Neural cell (in vitro differentiated cells): ENCODE results near the gene SLC4A5. TPM values are rescaled to one million over a fixed set of nuclear protein-coding genes. Genes with fewer than 3 reads are reported as not detected.
"Not testable (repeated sequence)": the region's sequence is repeated elsewhere in the genome, so short reads cannot be mapped to it uniquely, and the experiment has no call there.

ENCODE experiments used
- H2AFZ ChIP-seq: fragments of 200-600, 300-800 bp; sonication (generic), shearing (Covaris generic); 2 replicates; pipeline ENCODE4 v1.6.0; 2014; ENCODE audit warnings: low read depth, mild to moderate bottlenecking, antibody characterized with exemption, low read length, moderate library complexity
- H3F3A ChIP-seq: fragments of 200-600 bp; shearing (Covaris generic); 2 replicates; pipeline ENCODE4 v1.6.1; 2016; ENCODE audit warnings: mild to moderate bottlenecking, moderate library complexity, mixed read lengths, antibody characterized with exemption, low read length; ENCODE audit not compliant: insufficient read depth, poor library complexity, severe bottlenecking
- H3K27ac ChIP-seq: fragments of 200-600, 300-800 bp; sonication (generic), shearing (Covaris generic); 2 replicates; pipeline ENCODE4 v1.5.1; 2014; ENCODE audit warnings: mild to moderate bottlenecking, low read length, moderate library complexity
- H3K27me3 ChIP-seq: fragments of 300-800, 200-600 bp; sonication (generic), shearing (Covaris generic); 2 replicates; pipeline ENCODE4 v1.6.0; 2014; ENCODE audit warnings: mild to moderate bottlenecking, low read depth, low read length, moderate library complexity; ENCODE audit not compliant: insufficient read depth
- H3K36me3 ChIP-seq: fragments of 300-800, 200-600 bp; sonication (generic), shearing (Covaris generic); 2 replicates; pipeline ENCODE4 v1.5.1; 2014; ENCODE audit warnings: mild to moderate bottlenecking, antibody characterized with exemption, low read length, moderate library complexity; ENCODE audit not compliant: insufficient read depth
- H3K4me2 ChIP-seq: fragments of 300-800, 200-600 bp; sonication (generic), shearing (Covaris generic); 2 replicates; pipeline ENCODE4 v1.6.0; 2014; ENCODE audit warnings: mild to moderate bottlenecking, low read length
- H3K4me3 ChIP-seq: fragments of 300-800, 200-600 bp; sonication (generic), shearing (Covaris generic); 2 replicates; pipeline ENCODE4 v1.5.1; 2014; ENCODE audit warnings: mild to moderate bottlenecking, low read length, moderate library complexity
- H3K79me2 ChIP-seq: fragments of 200-600 bp; shearing (Covaris generic); replicated peaks from 2 replicates; pipeline ENCODE4 v1.6.0; 2014; ENCODE audit warnings: mild to moderate bottlenecking, low read length, moderate library complexity; ENCODE audit not compliant: insufficient read depth
- H3K9ac ChIP-seq: fragments of 300-800, 200-600 bp; sonication (generic), shearing (Covaris generic); 2 replicates; pipeline ENCODE4 v1.6.1; 2016; ENCODE audit warnings: mild to moderate bottlenecking, low read length, mixed read lengths
- H3K9me2 ChIP-seq: fragments of 200-600 bp; shearing (Covaris generic); 2 replicates; pipeline ENCODE4 v1.6.1; 2016; ENCODE audit warnings: mild to moderate bottlenecking, low read length, mixed read lengths; ENCODE audit not compliant: insufficient read depth
- H3K9me3 ChIP-seq: fragments of 200-600, 300-800 bp; sonication (generic), shearing (Covaris generic); 2 replicates; pipeline ENCODE4 v1.6.1; 2016; ENCODE audit warnings: mild to moderate bottlenecking, mixed run types, low read length, moderate library complexity, mixed read lengths
- H4K20me1 ChIP-seq: fragments of 200-600 bp; shearing (Covaris generic); 2 replicates; pipeline ENCODE4 v1.6.1; 2016; ENCODE audit warnings: mild to moderate bottlenecking, mixed run types; ENCODE audit not compliant: insufficient read depth
- CTCF ChIP-seq: fragments of 450-650 bp; IDR thresholded peaks from 2 replicates; pipeline ENCODE4 v1.5.1; 2014; ENCODE audit warnings: antibody characterized with exemption, mild to moderate bottlenecking, moderate library complexity; ENCODE audit not compliant: poor library complexity, severe bottlenecking
- EP300 ChIP-seq: fragments of 450-650 bp; conservative IDR thresholded peaks from 2 replicates; pipeline ENCODE4 v1.6.1; 2014; ENCODE audit warnings: antibody characterized with exemption, mild to moderate bottlenecking, moderate library complexity; ENCODE audit not compliant: poor library complexity, severe bottlenecking
- EZH2 ChIP-seq: fragments of 200-600, 300-800 bp; shearing (Covaris generic), sonication (generic); IDR thresholded peaks from 2 replicates; pipeline ENCODE4 v1.6.1; 2014; ENCODE audit warnings: antibody characterized with exemption, low read length, borderline replicate concordance, mild to moderate bottlenecking; ENCODE audit not compliant: insufficient read depth, poor library complexity, severe bottlenecking
- MXI1 ChIP-seq: fragments of 450-650 bp; conservative IDR thresholded peaks from 2 replicates; pipeline ENCODE4 v1.6.1; 2014; ENCODE audit warnings: antibody characterized with exemption, mild to moderate bottlenecking; ENCODE audit not compliant: poor library complexity, severe bottlenecking
- POLR2AphosphoS5 ChIP-seq: IDR thresholded peaks from 2 replicates; pipeline ENCODE4 v1.6.1; 2012
- RAD21 ChIP-seq: fragments of 450-650 bp; conservative IDR thresholded peaks from 2 replicates; pipeline ENCODE4 v1.6.1; 2014; ENCODE audit warnings: antibody characterized with exemption, mild to moderate bottlenecking, moderate library complexity
- SMC3 ChIP-seq: fragments of 450-650 bp; conservative IDR thresholded peaks from 2 replicates; pipeline ENCODE4 v1.6.1; 2014; ENCODE audit warnings: antibody characterized with exemption, mild to moderate bottlenecking, moderate library complexity; ENCODE audit not compliant: poor library complexity
- TAF1 ChIP-seq: IDR thresholded peaks from 2 replicates; pipeline ENCODE4 v1.6.1; 2012; ENCODE audit warnings: low read depth
- polyA plus RNA-seq: library from polyadenylated mRNA; depleted of rRNA; stranded (reverse); fragments of >200 nt; gene quantifications from 2 replicates; pipeline ENCODE4 v1.2.3, GENCODE V29; 2014
- TF ChIP-seq, protein P1 (sequence below): IDR thresholded peaks from 2 replicates; pipeline ENCODE4 v1.6.1; 2012; ENCODE audit warnings: borderline replicate concordance

The SLC4A5 gene
- polyA plus RNA-seq, 1 donor from 2014 or later: 3.9 TPM

- Histone ChIP-seq H3K27ac (no peak overlapping the region), H3K9me2 (no peaks in the 10 kb centered on the region), H3F3A (no peaks in the 10 kb centered on the region), H3K4me3 (no peak overlapping the region), H3K27me3 (no peaks in the 10 kb centered on the region), H3K9ac (no peak overlapping the region), H3K4me2 (no peak overlapping the region), H4K20me1 (no peaks in the 10 kb centered on the region), H3K79me2 (no peaks in the 10 kb centered on the region), H3K9me3 (no peaks in the 10 kb centered on the region), H2AFZ (no peak overlapping the region), H3K36me3 (no peaks in the 10 kb centered on the region)
- TF ChIP-seq CTCF: no peak
- TF ChIP-seq EZH2: no peak
- TF ChIP-seq RAD21: no peak
- no peak for TF ChIP-seq SMC3
- TF ChIP-seq TAF1: no peak
- TF ChIP-seq EP300: no peak
- no peak for TF ChIP-seq POLR2AphosphoS5
- TF ChIP-seq MXI1: no peak
- TF ChIP-seq, protein P1, sequence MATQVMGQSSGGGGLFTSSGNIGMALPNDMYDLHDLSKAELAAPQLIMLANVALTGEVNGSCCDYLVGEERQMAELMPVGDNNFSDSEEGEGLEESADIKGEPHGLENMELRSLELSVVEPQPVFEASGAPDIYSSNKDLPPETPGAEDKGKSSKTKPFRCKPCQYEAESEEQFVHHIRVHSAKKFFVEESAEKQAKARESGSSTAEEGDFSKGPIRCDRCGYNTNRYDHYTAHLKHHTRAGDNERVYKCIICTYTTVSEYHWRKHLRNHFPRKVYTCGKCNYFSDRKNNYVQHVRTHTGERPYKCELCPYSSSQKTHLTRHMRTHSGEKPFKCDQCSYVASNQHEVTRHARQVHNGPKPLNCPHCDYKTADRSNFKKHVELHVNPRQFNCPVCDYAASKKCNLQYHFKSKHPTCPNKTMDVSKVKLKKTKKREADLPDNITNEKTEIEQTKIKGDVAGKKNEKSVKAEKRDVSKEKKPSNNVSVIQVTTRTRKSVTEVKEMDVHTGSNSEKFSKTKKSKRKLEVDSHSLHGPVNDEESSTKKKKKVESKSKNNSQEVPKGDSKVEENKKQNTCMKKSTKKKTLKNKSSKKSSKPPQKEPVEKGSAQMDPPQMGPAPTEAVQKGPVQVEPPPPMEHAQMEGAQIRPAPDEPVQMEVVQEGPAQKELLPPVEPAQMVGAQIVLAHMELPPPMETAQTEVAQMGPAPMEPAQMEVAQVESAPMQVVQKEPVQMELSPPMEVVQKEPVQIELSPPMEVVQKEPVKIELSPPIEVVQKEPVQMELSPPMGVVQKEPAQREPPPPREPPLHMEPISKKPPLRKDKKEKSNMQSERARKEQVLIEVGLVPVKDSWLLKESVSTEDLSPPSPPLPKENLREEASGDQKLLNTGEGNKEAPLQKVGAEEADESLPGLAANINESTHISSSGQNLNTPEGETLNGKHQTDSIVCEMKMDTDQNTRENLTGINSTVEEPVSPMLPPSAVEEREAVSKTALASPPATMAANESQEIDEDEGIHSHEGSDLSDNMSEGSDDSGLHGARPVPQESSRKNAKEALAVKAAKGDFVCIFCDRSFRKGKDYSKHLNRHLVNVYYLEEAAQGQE: no peak
Observed at GRCh38 chr2:74188018-74188601, 155.1 kb downstream of the SLC4A5 start.

- not testable (repeated sequence) for H3K27me3 ChIP-seq, H4K20me1 ChIP-seq, H3K79me2 ChIP-seq, H3K9ac ChIP-seq, H3K27ac ChIP-seq, H3K9me2 ChIP-seq, H3K36me3 ChIP-seq, H3K4me3 ChIP-seq, H3F3A ChIP-seq, H3K4me2 ChIP-seq, H2AFZ ChIP-seq, H3K9me3 ChIP-seq
Observed at GRCh38 chr2:74186706-74187105, 156.5 kb downstream of the SLC4A5 start.

- TF ChIP-seq EP300 (no peak), POLR2AphosphoS5 (no peak), RAD21 (no peak), TAF1 (no peak), EZH2 (no peak), MXI1 (no peak)
- TF ChIP-seq, protein P1: no peak
- no peaks in the 10 kb centered on the region for H3F3A ChIP-seq
- H3K79me2 ChIP-seq: no peaks in the 10 kb centered on the region
- H3K4me2 ChIP-seq: no peak overlapping the region
- H2AFZ ChIP-seq: no peak overlapping the region
- no peaks in the 10 kb centered on the region for H3K27me3 ChIP-seq
- H4K20me1 ChIP-seq: no peaks in the 10 kb centered on the region
- no peaks in the 10 kb centered on the region for H3K9me3 ChIP-seq
- no peak overlapping the region for H3K9ac ChIP-seq
- no peak overlapping the region for H3K27ac ChIP-seq
- H3K36me3 ChIP-seq: no peaks in the 10 kb centered on the region
- no peak overlapping the region for H3K4me3 ChIP-seq
- no peaks in the 10 kb centered on the region for H3K9me2 ChIP-seq
Observed at GRCh38 chr2:74186038-74186437, 157.2 kb downstream of the SLC4A5 start.
